Trophoblast cell (in vitro differentiated cells and primary cell): ENCODE data around the gene RUVBL2.

Source experiments
- DNase-seq, 2 donors: peaks; one replicate each; pipeline ENCODE4 v3.0.0-alpha.2; 2016
- H2AFZ ChIP-seq: 2 replicates; pipeline ENCODE4 v1.6.1; 2013; ENCODE audit warnings: low read length, moderate library complexity, mild to moderate bottlenecking; ENCODE audit not compliant: insufficient read depth, poor library complexity
- H2AK5ac ChIP-seq: 2 replicates; pipeline ENCODE4 v1.6.1; 2013; ENCODE audit warnings: mild to moderate bottlenecking, low read length
- H2BK120ac ChIP-seq: 2 replicates; pipeline ENCODE4 v1.6.1; 2013; ENCODE audit warnings: low read length, mild to moderate bottlenecking, moderate library complexity; ENCODE audit not compliant: insufficient read depth, poor library complexity
- H2BK12ac ChIP-seq: 2 replicates; pipeline ENCODE4 v1.6.1; 2013; ENCODE audit warnings: mild to moderate bottlenecking, low read length, moderate library complexity
- H2BK5ac ChIP-seq: 2 replicates; pipeline ENCODE4 v1.6.1; 2013; ENCODE audit warnings: low read length, low read depth, moderate library complexity, mild to moderate bottlenecking; ENCODE audit not compliant: poor library complexity
- H3K14ac ChIP-seq: 2 replicates; pipeline ENCODE4 v1.6.1; 2013; ENCODE audit warnings: mild to moderate bottlenecking, low read length
- H3K18ac ChIP-seq: 2 replicates; pipeline ENCODE4 v1.6.1; 2013; ENCODE audit warnings: mild to moderate bottlenecking, low read length
- H3K23ac ChIP-seq: 2 replicates; pipeline ENCODE4 v1.6.1; 2013; ENCODE audit warnings: low read length
- H3K27ac ChIP-seq: 2 replicates; pipeline ENCODE4 v1.5.1; 2013; ENCODE audit warnings: low read depth, mild to moderate bottlenecking, inconsistent platforms, low read length, moderate library complexity
- H3K27me3 ChIP-seq: 2 replicates; pipeline ENCODE4 v1.6.1; 2013; ENCODE audit warnings: inconsistent platforms, mild to moderate bottlenecking, low read length, moderate library complexity; ENCODE audit not compliant: insufficient read depth
- H3K36me3 ChIP-seq, 2 experiments: 1 replicate in 1 of 2; 2 replicates in 1 of 2; pipeline ENCODE4 v1.6.1; 2013; ENCODE audit warnings: low read length in 2 of 2, mild to moderate bottlenecking in 2 of 2, moderate library complexity in 1 of 2; ENCODE audit not compliant: insufficient read depth in 2 of 2, control insufficient read depth in 1 of 2
- H3K4ac ChIP-seq: 2 replicates; pipeline ENCODE4 v1.6.1; 2013; ENCODE audit warnings: low read depth, mild to moderate bottlenecking, low read length, moderate library complexity
- H3K4me1 ChIP-seq, 2 experiments: 1 replicate in 1 of 2; 2 replicates in 1 of 2; pipeline ENCODE4 v1.6.1; 2013; ENCODE audit warnings: low read length in 2 of 2, mild to moderate bottlenecking in 2 of 2, moderate library complexity in 1 of 2; ENCODE audit not compliant: insufficient read depth in 2 of 2, control insufficient read depth in 1 of 2
- H3K4me2 ChIP-seq: 2 replicates; pipeline ENCODE4 v1.6.1; 2013; ENCODE audit warnings: inconsistent platforms, mild to moderate bottlenecking, low read length, moderate library complexity
- H3K4me3 ChIP-seq: 2 replicates; pipeline ENCODE4 v1.5.1; 2013; ENCODE audit warnings: mild to moderate bottlenecking, low read depth, low read length, inconsistent platforms
- H3K79me1 ChIP-seq: one replicate; pipeline ENCODE4 v1.6.1; 2013; ENCODE audit warnings: low read length
- H3K79me2 ChIP-seq: 2 replicates; pipeline ENCODE4 v1.6.1; 2013; ENCODE audit warnings: low read length, mild to moderate bottlenecking; ENCODE audit not compliant: control insufficient read depth, insufficient read depth, poor library complexity
- H3K9ac ChIP-seq: 2 replicates; pipeline ENCODE4 v1.6.1; 2013; ENCODE audit warnings: mild to moderate bottlenecking, low read length
- H3K9me3 ChIP-seq: 2 replicates; pipeline ENCODE4 v1.6.1; 2013; ENCODE audit warnings: low read depth, mild to moderate bottlenecking, control low read depth, inconsistent platforms, low read length; ENCODE audit not compliant: insufficient read depth
- H4K12ac ChIP-seq: 2 replicates; pipeline ENCODE4 v1.6.1; 2013; ENCODE audit warnings: low read depth, mild to moderate bottlenecking, low read length, moderate library complexity
- H4K8ac ChIP-seq: 2 replicates; pipeline ENCODE4 v1.6.1; 2013; ENCODE audit warnings: low read depth, mild to moderate bottlenecking, low read length, moderate library complexity
- H4K91ac ChIP-seq: one replicate; pipeline ENCODE4 v1.6.1; 2013; ENCODE audit warnings: low read depth, mild to moderate bottlenecking, low read length, moderate library complexity
- WGBS: extraction: QIAGEN DNeasy Blood & Tissue Kit; methylation state at CpG from one replicate; pipeline ENCODE4 v1.1.7; 2013; ENCODE audit warnings: missing lambda C conversion rate; ENCODE audit not compliant: insufficient read length, insufficient coverage; ENCODE audit errors: extremely low coverage; 5-methylcytosine and 5-hydroxymethylcytosine counted together

Gene RUVBL2

DNA sequence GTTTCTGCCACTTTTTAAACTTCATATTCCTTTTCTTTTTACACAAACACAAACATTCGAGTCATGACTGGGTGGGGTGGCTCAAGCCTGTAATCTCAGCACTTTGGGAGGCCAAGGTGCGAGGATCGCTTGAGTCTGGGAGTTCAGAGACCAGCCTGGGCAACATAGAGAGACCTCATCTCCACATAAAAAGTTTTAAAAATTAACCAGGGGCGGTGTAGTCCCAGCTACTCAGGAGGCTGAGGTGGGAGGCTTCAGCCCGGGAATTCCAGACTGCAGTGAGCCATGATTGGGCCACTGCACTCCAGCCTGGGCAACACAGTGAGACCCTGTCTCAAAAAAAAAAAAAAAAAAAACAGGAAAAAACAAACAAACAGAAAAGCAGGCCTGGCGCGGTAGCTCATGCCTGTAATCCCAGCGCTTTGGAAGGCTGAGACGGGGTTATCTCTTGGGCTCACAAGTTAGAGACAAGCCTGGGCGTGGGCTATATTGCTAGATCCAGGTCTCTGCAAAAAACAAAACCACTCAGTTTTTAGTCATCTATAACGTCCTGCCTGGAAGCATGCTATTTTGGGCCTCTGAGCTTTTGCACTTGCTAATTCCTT is 39.6 kb upstream of the RUVBL2 start:
- H3K27me3 ChIP-seq, result no peaks in the 10 kb centered on the region
- H3K36me3 ChIP-seq, result peaks cover 15 to 16% of the 10 kb centered on the region in 2 experiments
- H4K12ac ChIP-seq, result peak overlapping the region; percentile 55
- H3K9me3 ChIP-seq, result no peaks in the 10 kb centered on the region
- peak overlapping the region; percentile 89 for H4K8ac ChIP-seq
- no peak overlapping the region for H3K14ac ChIP-seq
- no peak overlapping the region for H3K4me3 ChIP-seq
- H3K23ac ChIP-seq, result no peak overlapping the region
- H2BK12ac ChIP-seq, result no peak overlapping the region
- H2AFZ ChIP-seq, result peak overlapping the region; percentile 91
- peak overlapping the region; percentile 44 for H3K4ac ChIP-seq
- H2AK5ac ChIP-seq, result peak overlapping the region; percentile 15
- H3K27ac ChIP-seq, result peak overlapping the region; percentile 5
- H4K91ac ChIP-seq, result peak overlapping the region; percentile 48
- peaks cover 8 to 16% of the 10 kb centered on the region in 2 experiments for H3K4me1 ChIP-seq
- H3K18ac ChIP-seq, result peak overlapping the region; percentile 23
- DNase-seq, result no peak
- peaks cover 14% of the 10 kb centered on the region for H3K79me1 ChIP-seq
- H3K9ac ChIP-seq, result peak overlapping the region; percentile 28
- no peak overlapping the region for H2BK120ac ChIP-seq
- no peak overlapping the region for H2BK5ac ChIP-seq
- peak overlapping the region; percentile 66 for H3K4me2 ChIP-seq
- WGBS, result no CpG with 5 or more reads among the region's 11 CpGs
- peaks cover 11% of the 10 kb centered on the region for H3K79me2 ChIP-seq

DNA sequence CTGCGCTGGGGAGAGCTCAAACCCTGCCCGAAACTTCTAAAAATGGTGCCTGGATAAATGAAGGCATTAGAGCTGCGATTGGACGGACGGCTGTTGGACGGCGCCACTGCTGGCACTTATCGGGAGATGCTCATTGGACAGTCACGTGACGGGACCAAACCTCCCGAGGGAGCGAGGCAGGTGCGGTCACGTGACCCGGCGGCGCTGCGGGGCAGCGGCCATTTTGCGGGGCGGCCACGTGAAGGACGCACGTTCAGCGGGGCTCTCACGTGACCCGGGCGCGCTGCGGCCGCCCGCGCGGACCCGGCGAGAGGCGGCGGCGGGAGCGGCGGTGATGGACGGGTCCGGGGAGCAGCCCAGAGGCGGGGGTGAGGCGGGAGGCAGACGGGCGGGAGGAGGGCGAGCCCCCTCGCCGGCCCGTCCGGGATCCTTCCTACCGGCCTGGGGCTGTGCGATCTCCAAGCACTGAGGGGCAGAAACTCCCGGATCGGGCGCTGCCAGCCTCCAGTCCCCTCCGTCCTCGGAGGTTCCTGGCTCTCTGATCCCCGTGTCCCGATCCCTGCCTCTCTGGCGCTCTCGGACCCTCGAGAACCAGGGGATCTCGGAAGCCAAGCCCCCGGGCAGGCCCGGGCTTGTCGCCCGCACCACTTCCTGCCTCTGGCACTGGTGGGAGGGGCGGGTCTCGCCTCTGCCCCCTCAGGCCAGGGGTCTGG is 38.9 kb upstream of the RUVBL2 start, which contains the start of gene BAX:
BAX (plus strand) TSS at position 281 of the 713 bp plus-strand sequence; CDS start at position 335, 54 bp downstream.
- peak within 1 kb of the TSS; percentile 99 for H3K18ac ChIP-seq
- no peak within 1 kb of the TSS for H3K23ac ChIP-seq
- H3K79me1 ChIP-seq, result peaks cover 14% of the 10 kb centered on the region
- H3K4me2 ChIP-seq, result peak within 1 kb of the TSS; percentile 66
- peak within 1 kb of the TSS; percentile 91 for H2AFZ ChIP-seq
- H4K8ac ChIP-seq, result peak within 1 kb of the TSS; percentile 99
- peak within 1 kb of the TSS; percentile 99 for H2AK5ac ChIP-seq
- H3K4me3 ChIP-seq, result peak within 1 kb of the TSS; percentile 88
- WGBS, result no CpG with 5 or more reads among the region's 71 CpGs
- peaks cover 15 to 16% of the 10 kb centered on the region in 2 experiments for H3K36me3 ChIP-seq
- no peaks in the 10 kb centered on the region for H3K27me3 ChIP-seq
- H3K79me2 ChIP-seq, result peaks cover 11% of the 10 kb centered on the region
- H3K9me3 ChIP-seq, result no peaks in the 10 kb centered on the region
- peak within 1 kb of the TSS; percentile 98 for H3K14ac ChIP-seq
- H2BK12ac ChIP-seq, result peak within 1 kb of the TSS; percentile 79
- H4K12ac ChIP-seq, result peak within 1 kb of the TSS; percentile 95
- peak within 1 kb of the TSS; percentile 100 for H2BK120ac ChIP-seq
- peak within 1 kb of the TSS; percentile 80 for H3K9ac ChIP-seq
- peak within 1 kb of the TSS; percentile 99 for H3K4ac ChIP-seq
- peak within 1 kb of the TSS; percentile 100 for H2BK5ac ChIP-seq
- peak within 1 kb of the TSS; percentile 100 for H4K91ac ChIP-seq
- peak within 1 kb of the TSS; percentile 90 for H3K27ac ChIP-seq
- H3K4me1 ChIP-seq, result peaks cover 8 to 16% of the 10 kb centered on the region in 2 experiments
- DNase-seq, result peak; percentile 97 to 98

- H3K4ac ChIP-seq, result peak overlapping the region; percentile 99
- peak overlapping the region; percentile 80 for H3K9ac ChIP-seq
- no peaks in the 10 kb centered on the region for H3K9me3 ChIP-seq
- H3K4me2 ChIP-seq, result peak overlapping the region; percentile 66
- H4K91ac ChIP-seq, result peak overlapping the region; percentile 100
- peak overlapping the region; percentile 100 for H2BK120ac ChIP-seq
- no peak for DNase-seq
- peaks cover 14% of the 10 kb centered on the region for H3K79me1 ChIP-seq
- peak overlapping the region; percentile 79 for H2BK12ac ChIP-seq
- H3K27me3 ChIP-seq, result no peaks in the 10 kb centered on the region
- H3K36me3 ChIP-seq, result peaks cover 15 to 16% of the 10 kb centered on the region in 2 experiments
- peak overlapping the region; percentile 88 for H3K4me3 ChIP-seq
- no CpG with 5 or more reads among the region's 16 CpGs for WGBS
- peak overlapping the region; percentile 95 for H4K12ac ChIP-seq
- H2BK5ac ChIP-seq, result peak overlapping the region; percentile 100
- no peak overlapping the region for H3K23ac ChIP-seq
- H3K18ac ChIP-seq, result peak overlapping the region; percentile 99
- H4K8ac ChIP-seq, result peak overlapping the region; percentile 99
- H2AFZ ChIP-seq, result peak overlapping the region; percentile 89
- H3K27ac ChIP-seq, result peak overlapping the region; percentile 90
- peaks cover 11% of the 10 kb centered on the region for H3K79me2 ChIP-seq
- H3K4me1 ChIP-seq, result peaks cover 8 to 16% of the 10 kb centered on the region in 2 experiments
- H3K14ac ChIP-seq, result peak overlapping the region; percentile 98
- H2AK5ac ChIP-seq, result peak overlapping the region; percentile 99
Observed at GRCh38 chr19:48955308-48955958, 38.3 kb upstream of the RUVBL2 start.

- peaks cover 22% of the 10 kb centered on the region for H3K79me1 ChIP-seq
- H3K9me3 ChIP-seq, result no peaks in the 10 kb centered on the region
- H4K8ac ChIP-seq, result no peak overlapping the region
- no CpG with 5 or more reads among the region's 8 CpGs for WGBS
- no peak for DNase-seq
- H2AK5ac ChIP-seq, result no peak overlapping the region
- H3K27me3 ChIP-seq, result no peaks in the 10 kb centered on the region
- H3K4me1 ChIP-seq, result peaks cover 18 to 26% of the 10 kb centered on the region in 2 experiments
- H3K27ac ChIP-seq, result no peak overlapping the region
- H3K79me2 ChIP-seq, result peaks cover 13% of the 10 kb centered on the region
- no peak overlapping the region for H3K18ac ChIP-seq
- no peak overlapping the region for H3K23ac ChIP-seq
- H3K4ac ChIP-seq, result no peak overlapping the region
- no peak overlapping the region for H4K12ac ChIP-seq
- no peak overlapping the region for H4K91ac ChIP-seq
- no peak overlapping the region for H3K4me3 ChIP-seq
- no peak overlapping the region for H2BK5ac ChIP-seq
- no peak overlapping the region for H2BK120ac ChIP-seq
- H2BK12ac ChIP-seq, result no peak overlapping the region
- no peak overlapping the region for H3K4me2 ChIP-seq
- H3K9ac ChIP-seq, result no peak overlapping the region
- peaks cover 15 to 26% of the 10 kb centered on the region in 2 experiments for H3K36me3 ChIP-seq
- no peak overlapping the region for H2AFZ ChIP-seq
- no peak overlapping the region for H3K14ac ChIP-seq
Observed at GRCh38 chr19:48958006-48958405, 35.7 kb upstream of the RUVBL2 start.
